Peyer's patch (tissue), 4 donors: ENCODE results near the gene WWOX. TPM values are rescaled to one million over a fixed set of nuclear protein-coding genes. Genes with fewer than 3 reads are reported as not detected.

ENCODE experiments used
- DNase-seq, 3 donors: peaks; one replicate each; pipeline ENCODE4 v3.0.0-alpha.2; 2017 to 2019
- H3K27ac ChIP-seq, 4 donors: fragments of 200-600 bp; sonication (generic); one replicate each; pipeline ENCODE4 v1.5.1; 2016 to 2019
- H3K27me3 ChIP-seq, 2 donors: fragments of 200-600 bp; sonication (generic); one replicate each; pipeline ENCODE4 v1.5.1; 2019
- H3K36me3 ChIP-seq, 3 donors: fragments of 200-600 bp; sonication (generic); one replicate each; pipeline ENCODE4 v1.5.1; 2016 to 2019
- H3K4me1 ChIP-seq, 4 donors: fragments of 200-600 bp; sonication (generic); one replicate each; pipeline ENCODE4 v1.5.1; 2016 to 2019
- H3K4me3 ChIP-seq, 4 donors: fragments of 200-600 bp; sonication (generic); 1 replicate in 3 of 4; 2 replicates in 1 of 4; pipeline ENCODE4 v1.5.1; 2016 to 2019; ENCODE audit warnings: mild to moderate bottlenecking in 1 of 4
- H3K9me3 ChIP-seq, 4 donors: fragments of 200-600 bp; sonication (generic); one replicate each; pipeline ENCODE4 v1.5.1; 2016 to 2019; ENCODE audit warnings: mild to moderate bottlenecking in 1 of 4
- CTCF ChIP-seq, 6 experiments: fragments of 450-650 bp in 4 of 6; fragments of 200-600 bp in 2 of 6; sonication (generic) in 1 of 6; IDR thresholded peaks; one replicate each; pipeline ENCODE4 v1.5.1; 2017 to 2019; ENCODE audit warnings: antibody characterized with exemption in 6 of 6, mild to moderate bottlenecking in 3 of 6, moderate library complexity in 1 of 6
- POLR2A ChIP-seq, 2 donors: fragments of 450-650 bp; IDR thresholded peaks; one replicate each; pipeline ENCODE4 v1.5.1; 2017; ENCODE audit warnings: antibody characterized with exemption in 2 of 2, mild to moderate bottlenecking in 2 of 2, moderate library complexity in 2 of 2
- total RNA-seq, 4 donors: library from RNA; depleted of rRNA; stranded (reverse); fragments of >200 nt; gene quantifications; one replicate each; pipeline ENCODE4 v1.1.0, GENCODE V29; 2016

WWOX gene
- total RNA-seq, 4 donors from 2014 or later = 17.3 to 197 (median 57.5) TPM

- no peak overlapping the region for H3K4me3 ChIP-seq
- no peak overlapping the region for H3K27ac ChIP-seq
- no peak for DNase-seq
- no peaks in the 10 kb centered on the region for H3K27me3 ChIP-seq
- H3K9me3 ChIP-seq = no peaks in the 10 kb centered on the region
- peaks cover 0 to 11% (median 2%) of the 10 kb centered on the region in 4 donors for H3K4me1 ChIP-seq
- TF ChIP-seq POLR2A (IDR thresholded peaks at IDR 0.05) = no peak
- TF ChIP-seq CTCF (IDR thresholded peaks at IDR 0.05) = no peak
- H3K36me3 ChIP-seq = no peaks in the 10 kb centered on the region
Observed at GRCh38 chr16:78744796-78745107, 645.3 kb downstream of the WWOX start.

- no peak overlapping the region for H3K4me3 ChIP-seq
- peaks cover 0 to 11% (median 2%) of the 10 kb centered on the region in 4 donors for H3K4me1 ChIP-seq
- H3K36me3 ChIP-seq = no peaks in the 10 kb centered on the region
- H3K27me3 ChIP-seq = no peaks in the 10 kb centered on the region
- no peaks in the 10 kb centered on the region for H3K9me3 ChIP-seq
- no peak for TF ChIP-seq CTCF (IDR thresholded peaks at IDR 0.05)
- no peak for DNase-seq
- H3K27ac ChIP-seq = no peak overlapping the region
Observed at GRCh38 chr16:78745108-78746019, 645.9 kb downstream of the WWOX start.

- TF ChIP-seq CTCF (IDR thresholded peaks at IDR 0.05) = no peak
- no peak for TF ChIP-seq POLR2A (IDR thresholded peaks at IDR 0.05)
- Histone ChIP-seq H3K4me3 (no peak overlapping the region), H3K9me3 (no peaks in the 10 kb centered on the region), H3K36me3 (no peaks in the 10 kb centered on the region), H3K4me1 (peaks cover 0 to 11% (median 2%) of the 10 kb centered on the region in 4 donors), H3K27me3 (no peaks in the 10 kb centered on the region), H3K27ac (no peak overlapping the region)
- DNase-seq = no peak
Observed at GRCh38 chr16:78746718-78747117, 647.3 kb downstream of the WWOX start.

GRCh38 chr16:78748220-78748929 is 648.9 kb downstream of the WWOX start:
- no peak for DNase-seq
- no peak overlapping the region for H3K4me3 ChIP-seq
- peaks cover 0 to 6% (median under 1%) of the 10 kb centered on the region in 4 donors for H3K4me1 ChIP-seq
- H3K27me3 ChIP-seq = no peaks in the 10 kb centered on the region
- TF ChIP-seq POLR2A (IDR thresholded peaks at IDR 0.05) (no peak), CTCF (IDR thresholded peaks at IDR 0.05) (no peak)
- H3K27ac ChIP-seq = no peak overlapping the region
- H3K9me3 ChIP-seq = no peaks in the 10 kb centered on the region
- H3K36me3 ChIP-seq = no peaks in the 10 kb centered on the region

- TF ChIP-seq POLR2A (IDR thresholded peaks at IDR 0.05) (no peak), CTCF (IDR thresholded peaks at IDR 0.05) (no peak)
- Histone ChIP-seq H3K4me3 (no peak overlapping the region), H3K9me3 (no peaks in the 10 kb centered on the region), H3K36me3 (no peaks in the 10 kb centered on the region), H3K4me1 (no peaks in the 10 kb centered on the region), H3K27ac (peak overlapping the region in 1 of 4 donors; percentile 43), H3K27me3 (no peaks in the 10 kb centered on the region)
- DNase-seq = peak in 1 of 3 donors; percentile 41
Observed at GRCh38 chr16:78749745-78750268, 650.4 kb downstream of the WWOX start.
